Measurements from ENCODE around the gene MIER1. TPM values are rescaled to one million over a fixed set of nuclear protein-coding genes. Genes with fewer than 3 reads are reported as not detected.

The MIER1 gene
- total and polyA plus RNA-seq, 12 donors, result 5.8 to 22.4 (median 19.9) TPM

- no peaks in the 10 kb centered on the region for H3K9me3 ChIP-seq
- no peak for DNase-seq
- H3K27ac ChIP-seq, result no peak overlapping the region
- ATAC-seq, result no peak
- no peak overlapping the region for H3K4me3 ChIP-seq
- TF ChIP-seq CTCF (IDR thresholded peaks at IDR 0.05), result no peak
- WGBS, 2 donors, result 88 to 90% methylated on average over 7 of the region's 7 CpGs
- intact Hi-C loops (cut with DNase I), result loop anchor here in 6 of 10 donors (5.0 kb wide), 3 partner anchors 52 to 207 kb away; partner anchors contain the start of gene SLC35D1 (in 3 of the 6)
- H3K4me1 ChIP-seq, result peaks cover 2 to 24% (median 15%) of the 10 kb centered on the region in 9 donors
- H3K36me3 ChIP-seq, result peaks cover 0 to 61% (median 14%) of the 10 kb centered on the region in 9 donors
- no peaks in the 10 kb centered on the region for H3K27me3 ChIP-seq
These were observed 75.0 kb downstream of the MIER1 start for GRCh38 chr1:66999640-67000400.

GRCh38 chr1:67001682-67002425 lies 77.1 kb downstream of the MIER1 start:
- WGBS, 2 donors, result 54 to 68% methylated on average over 5 of the region's 5 CpGs
- ATAC-seq (peak; percentile 43 to 93 (median 76)), DNase-seq (no peak)
- Histone ChIP-seq H3K27ac (peak overlapping the region in 8 of 10 donors; percentile 26 to 74 (median 60)), H3K4me1 (peaks cover 2 to 33% (median 19%) of the 10 kb centered on the region in 9 donors), H3K4me3 (no peak overlapping the region), H3K27me3 (no peaks in the 10 kb centered on the region), H3K36me3 (peaks cover 0 to 55% (median 14%) of the 10 kb centered on the region in 9 donors), H3K9me3 (no peaks in the 10 kb centered on the region)
- no peak for TF ChIP-seq CTCF (IDR thresholded peaks at IDR 0.05)
- intact Hi-C loops (cut with DNase I), result loop anchor here in 3 of 10 donors (5.0 kb wide), 1 partner anchor 50 kb away; the partner anchor contains the start of gene SLC35D1 (in 3 of the 3)

- Histone ChIP-seq H3K4me1 (peaks cover 2 to 33% (median 19%) of the 10 kb centered on the region in 9 donors), H3K4me3 (no peak overlapping the region), H3K27me3 (no peaks in the 10 kb centered on the region), H3K36me3 (peaks cover 0 to 50% (median 14%) of the 10 kb centered on the region in 9 donors), H3K9me3 (no peaks in the 10 kb centered on the region), H3K27ac (no peak overlapping the region)
- ATAC-seq (no peak), DNase-seq (no peak)
- TF ChIP-seq CTCF (IDR thresholded peaks at IDR 0.05), result no peak
- intact Hi-C loops (cut with DNase I), result loop anchor here in 3 of 10 donors (5.0 kb wide), 1 partner anchor 48 kb away; the partner anchor contains the start of gene SLC35D1 (in 3 of the 3)
- WGBS, 2 donors, result 80 to 81% methylated on average over 1 of the region's 1 CpG
These were observed 79.4 kb downstream of the MIER1 start for GRCh38 chr1:67004176-67004575.

- Histone ChIP-seq H3K9me3 (no peaks in the 10 kb centered on the region), H3K36me3 (peaks cover 0 to 54% (median 14%) of the 10 kb centered on the region in 9 donors), H3K4me1 (peaks cover 2 to 33% (median 19%) of the 10 kb centered on the region in 9 donors), H3K27me3 (no peaks in the 10 kb centered on the region), H3K4me3 (no peak overlapping the region), H3K27ac (peak overlapping the region in 1 of 10 donors; percentile 19)
- intact Hi-C loops (cut with DNase I), result loop anchor here in 1 of 10 donors (5.0 kb wide), 1 partner anchor 47 kb away; the partner anchor contains the start of gene SLC35D1
- DNase-seq (peak; percentile 13 to 29), ATAC-seq (peak in 3 of 8 donors; percentile 32 to 51 (median 41))
- TF ChIP-seq CTCF (IDR thresholded peaks at IDR 0.05), result no peak
- 60 to 73% methylated on average over 8 of the region's 8 CpGs for WGBS, 2 donors
These were observed 80.3 kb downstream of the MIER1 start for GRCh38 chr1:67005068-67005467.

All from heart right ventricle (tissue), 16 donors.